T1000 (cell line): Measurements from ENCODE around the gene OR10A5.
"Not testable (repeated sequence)": the region's sequence is repeated elsewhere in the genome, so short reads cannot be mapped to it uniquely, and the experiment has no call there.

Experiments
- DNase-seq: peaks from one replicate; lab custom pipeline; 2025; ENCODE audit warnings: mixed read lengths; lab: John Stamatoyannopoulos, UW

Gene OR10A5, protein sequence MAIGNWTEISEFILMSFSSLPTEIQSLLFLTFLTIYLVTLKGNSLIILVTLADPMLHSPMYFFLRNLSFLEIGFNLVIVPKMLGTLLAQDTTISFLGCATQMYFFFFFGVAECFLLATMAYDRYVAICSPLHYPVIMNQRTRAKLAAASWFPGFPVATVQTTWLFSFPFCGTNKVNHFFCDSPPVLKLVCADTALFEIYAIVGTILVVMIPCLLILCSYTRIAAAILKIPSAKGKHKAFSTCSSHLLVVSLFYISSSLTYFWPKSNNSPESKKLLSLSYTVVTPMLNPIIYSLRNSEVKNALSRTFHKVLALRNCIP

DNA sequence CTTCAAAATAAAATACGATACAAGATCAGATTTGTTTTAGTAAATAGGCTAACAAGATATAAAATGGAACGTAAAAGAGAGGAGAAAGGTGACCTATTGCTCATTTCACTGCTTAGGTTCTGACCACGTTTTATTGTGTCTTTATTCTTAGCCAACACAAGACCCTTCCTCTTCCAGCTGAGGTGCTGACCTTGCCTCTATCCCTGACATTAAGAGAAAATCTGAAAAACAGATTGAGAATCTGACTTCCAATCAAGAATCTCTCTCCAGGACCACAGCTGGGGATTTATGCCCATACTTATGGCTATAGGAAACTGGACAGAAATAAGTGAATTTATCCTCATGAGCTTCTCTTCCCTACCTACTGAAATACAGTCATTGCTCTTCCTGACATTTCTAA is at the start of gene OR10A5:
TSS of gene OR10A5 (plus strand) at position 301 of the 400 bp plus-strand sequence. CDS start at position 301, 0 bp downstream.
- DNase-seq = no peak

DNA sequence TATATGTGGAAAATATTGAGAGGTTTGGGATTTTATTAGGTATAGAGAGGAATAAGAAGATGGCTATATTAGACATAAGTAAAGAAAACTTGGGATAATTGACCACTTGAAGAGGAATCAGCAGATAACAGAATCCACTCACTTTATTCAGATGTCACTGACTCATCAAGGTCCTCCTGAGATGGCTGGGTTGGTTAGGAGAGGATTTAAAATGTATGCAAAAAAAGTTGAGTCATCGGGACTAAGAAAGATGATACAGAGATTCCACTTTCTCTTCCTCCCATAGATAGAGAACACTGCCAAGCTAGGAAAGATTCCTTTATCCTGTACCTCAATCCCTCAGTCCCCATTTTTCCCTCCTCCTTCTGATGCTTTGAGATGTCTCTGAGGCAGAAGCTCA is 46.1 kb upstream of the OR10A5 start, which contains the start of gene OR6A2:
TSS of gene OR6A2 (minus strand) at position 288 of the 400 bp plus-strand sequence. CDS start 3,981 bp downstream, outside the sequence.
- DNase-seq = no peak

DNA sequence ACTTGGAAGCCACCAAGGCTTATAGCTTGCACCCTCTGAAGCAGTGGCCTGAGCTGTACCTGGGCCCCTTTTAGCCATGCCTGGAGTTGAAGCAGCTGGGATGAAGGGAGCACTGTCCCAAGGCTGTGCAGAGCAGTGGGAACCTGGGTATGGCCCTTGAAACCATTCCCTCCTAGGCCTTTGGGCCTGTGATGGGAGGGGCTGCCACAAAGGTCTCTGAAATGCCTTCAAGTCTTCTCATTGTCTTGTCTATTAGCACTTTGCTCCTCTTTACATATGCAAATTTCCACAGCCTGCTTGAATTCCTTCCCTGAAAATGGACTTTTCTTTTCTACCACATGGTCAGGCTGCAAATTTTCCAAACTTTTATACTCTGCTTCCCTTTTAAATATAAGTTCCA is 44.4 kb upstream of the OR10A5 start:
- DNase-seq = not testable (repeated sequence)

DNA sequence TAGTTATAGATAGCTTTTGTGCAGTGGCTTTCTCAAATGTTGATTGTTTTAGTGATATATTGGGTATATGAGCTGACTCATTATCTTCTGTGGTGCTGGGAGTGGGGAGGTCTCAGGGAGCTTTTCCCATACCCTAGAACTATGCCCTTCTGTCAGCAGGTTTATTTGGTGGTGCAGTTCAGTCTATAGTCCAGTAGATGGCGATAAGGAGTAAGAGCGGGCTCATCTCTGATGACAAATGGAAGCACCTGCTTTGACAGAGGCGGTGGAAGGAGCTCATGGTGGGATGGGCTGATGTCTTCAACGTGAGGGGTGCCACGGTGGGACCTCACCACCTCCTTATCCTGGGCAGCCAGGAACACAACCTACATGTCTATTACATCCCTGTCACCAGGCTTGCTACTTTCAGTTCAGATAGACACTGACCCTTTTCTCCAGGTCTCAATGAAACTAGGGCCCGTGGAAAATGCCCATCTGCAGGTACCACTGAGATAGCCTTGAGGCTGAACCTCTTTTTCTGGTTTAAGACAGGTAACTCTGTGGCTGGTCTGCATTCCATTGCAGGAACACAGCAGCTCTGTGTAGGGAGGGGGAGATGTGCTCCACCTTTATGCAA is 33.0 kb upstream of the OR10A5 start:
- no peak for DNase-seq

DNA sequence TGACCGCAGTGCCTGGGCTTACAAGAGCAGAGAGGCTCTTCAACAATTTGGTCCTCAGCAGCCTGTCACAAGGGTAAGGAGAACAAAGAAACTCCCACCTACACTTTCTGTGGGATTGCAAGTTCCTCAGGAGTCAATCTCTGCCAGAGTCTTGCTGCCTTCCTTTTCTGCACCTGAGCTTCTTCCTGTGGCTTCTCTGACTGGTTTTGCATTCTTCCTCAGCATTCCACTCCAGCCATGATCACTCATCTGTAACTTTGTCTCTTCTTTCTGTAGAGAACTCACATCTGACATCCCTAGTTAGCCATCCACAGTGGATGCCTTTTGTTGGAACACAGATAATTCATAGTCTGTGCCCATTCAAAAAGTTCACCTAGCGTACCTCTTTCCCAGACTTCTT is 31.8 kb upstream of the OR10A5 start:
- DNase-seq = no peak

DNA sequence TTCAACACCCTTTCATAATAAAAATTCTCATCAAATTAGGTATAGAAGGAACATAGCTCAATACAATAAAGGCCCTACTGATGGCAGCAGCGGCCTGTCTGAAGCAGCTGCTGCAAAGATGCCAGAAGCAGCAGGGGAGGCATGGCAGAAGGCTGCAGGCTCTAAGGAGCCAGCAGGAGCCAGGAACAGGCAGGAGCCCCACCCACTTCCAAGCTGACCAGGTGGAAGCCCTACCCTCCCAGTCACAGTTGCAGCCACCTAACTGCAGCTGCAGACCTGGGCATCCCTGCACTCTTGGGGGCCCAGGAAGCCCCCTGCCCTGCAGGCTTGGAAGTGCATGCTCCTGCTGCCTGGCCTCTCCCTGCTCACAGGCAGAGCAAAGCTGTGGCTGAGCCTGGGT is 27.8 kb upstream of the OR10A5 start:
- DNase-seq = no peak

DNA sequence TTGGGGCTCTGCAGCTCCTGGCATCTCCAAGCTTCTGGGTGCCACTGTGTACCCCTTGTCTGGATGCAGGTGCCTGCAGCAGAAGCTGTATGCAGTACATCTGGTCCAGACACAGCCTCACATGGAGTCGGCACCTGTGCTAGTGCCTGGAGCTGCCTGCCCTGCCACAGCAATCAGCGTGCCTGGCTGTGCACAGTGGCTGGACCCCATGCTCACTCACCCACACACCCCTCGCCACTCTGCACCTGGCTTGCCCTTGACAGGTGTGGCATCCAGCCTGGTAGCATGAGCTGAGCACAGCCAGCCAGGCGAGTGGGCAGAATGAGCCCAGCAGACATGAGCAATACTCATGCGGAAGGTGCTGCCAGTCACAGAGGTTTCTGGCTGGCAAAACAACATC is 26.5 kb upstream of the OR10A5 start:
- DNase-seq = no peak

DNA sequence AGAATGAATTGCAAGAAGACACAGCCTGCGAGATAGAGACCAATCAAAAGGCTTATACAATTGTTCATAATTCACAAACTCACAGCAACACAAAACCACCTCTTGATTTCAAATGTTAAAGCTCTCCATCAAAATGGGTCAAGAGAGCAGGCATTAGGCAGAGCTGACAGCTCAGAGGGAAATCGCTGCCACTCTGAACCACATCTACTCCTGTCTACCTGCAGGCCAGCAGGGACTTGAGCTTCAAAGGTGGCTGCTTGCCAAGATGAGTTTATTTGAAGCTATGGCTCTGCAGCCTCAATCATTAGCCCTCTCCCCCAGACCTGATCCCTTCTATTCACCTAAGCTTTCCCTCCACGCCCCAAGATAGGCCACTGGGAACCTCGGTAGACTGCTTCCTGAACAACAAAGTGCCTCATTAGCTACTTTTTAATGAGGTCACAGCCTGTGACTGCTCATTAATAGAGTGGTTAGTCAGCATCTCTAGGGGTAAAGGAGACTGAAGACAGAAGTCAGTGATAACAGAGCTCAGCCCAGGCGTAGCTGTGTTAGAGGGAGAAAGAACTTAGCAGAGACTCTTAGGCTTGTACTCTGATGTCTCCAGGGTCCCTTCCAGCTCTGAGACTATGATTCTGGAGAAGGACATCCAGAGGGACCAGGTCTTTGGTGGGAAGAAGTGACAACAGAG is 21.2 kb upstream of the OR10A5 start:
- DNase-seq = no peak

DNA sequence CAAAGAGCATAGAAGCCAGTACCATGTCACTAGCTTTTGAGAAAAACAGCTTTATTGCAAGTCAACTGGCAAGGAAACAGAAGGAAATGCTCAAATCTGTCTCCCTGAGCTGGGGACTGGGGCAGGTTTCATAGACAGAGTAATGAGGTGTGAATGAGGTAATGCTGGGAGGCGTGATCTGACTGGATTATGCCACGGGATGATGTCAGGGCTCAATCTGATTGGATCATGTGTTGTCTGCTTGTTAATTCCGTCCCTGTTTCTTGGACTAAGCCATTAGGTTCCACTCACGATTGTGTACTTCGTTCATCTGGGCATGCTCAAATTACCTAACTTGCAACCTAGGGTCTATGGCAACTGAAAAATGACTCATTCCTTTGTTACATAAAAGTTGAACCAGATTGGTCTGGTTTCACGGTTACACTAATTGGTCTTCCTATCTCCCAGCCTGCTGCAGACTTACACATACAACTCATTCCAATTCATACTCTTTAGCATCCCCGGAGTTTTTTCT is 20.2 kb upstream of the OR10A5 start:
- DNase-seq = no peak

DNA sequence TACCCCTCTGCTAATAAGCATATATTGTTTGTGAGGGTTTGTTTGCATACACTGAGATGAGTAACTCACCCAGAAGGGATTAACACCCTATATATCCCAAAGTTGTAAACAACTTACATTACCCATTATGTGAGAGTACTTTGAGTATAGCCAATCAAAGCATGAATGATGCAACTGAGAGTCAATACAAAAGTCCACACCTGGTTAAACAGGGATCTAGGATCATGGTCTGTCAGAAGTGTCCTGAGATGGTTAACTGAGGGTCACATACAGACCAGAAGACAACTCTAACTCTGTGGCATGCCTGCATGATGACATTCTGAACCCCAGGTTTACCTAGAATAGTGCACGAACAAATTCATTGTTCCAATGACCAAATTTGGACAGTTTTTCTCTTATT is 17.4 kb upstream of the OR10A5 start:
- DNase-seq = no peak

DNA sequence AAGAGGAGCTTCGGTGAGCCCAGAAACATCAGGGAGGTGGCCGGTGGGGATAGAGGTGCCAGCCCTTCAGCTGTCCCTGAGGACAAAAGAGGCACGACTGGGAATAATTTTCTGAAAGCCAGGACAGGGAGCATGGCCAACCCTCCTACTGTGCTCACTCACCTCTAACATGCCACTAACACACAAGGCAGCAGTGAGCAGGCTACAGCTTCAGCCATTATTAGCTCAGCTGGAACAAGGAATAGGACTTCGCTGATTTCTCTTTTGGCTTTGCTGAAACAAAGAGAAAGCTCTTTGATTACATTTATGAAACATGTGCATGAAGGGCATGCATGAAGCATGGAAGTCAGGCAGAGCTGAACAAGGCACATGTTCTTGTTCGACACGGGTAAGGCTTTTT is 12.1 kb upstream of the OR10A5 start:
- DNase-seq = no peak

DNA sequence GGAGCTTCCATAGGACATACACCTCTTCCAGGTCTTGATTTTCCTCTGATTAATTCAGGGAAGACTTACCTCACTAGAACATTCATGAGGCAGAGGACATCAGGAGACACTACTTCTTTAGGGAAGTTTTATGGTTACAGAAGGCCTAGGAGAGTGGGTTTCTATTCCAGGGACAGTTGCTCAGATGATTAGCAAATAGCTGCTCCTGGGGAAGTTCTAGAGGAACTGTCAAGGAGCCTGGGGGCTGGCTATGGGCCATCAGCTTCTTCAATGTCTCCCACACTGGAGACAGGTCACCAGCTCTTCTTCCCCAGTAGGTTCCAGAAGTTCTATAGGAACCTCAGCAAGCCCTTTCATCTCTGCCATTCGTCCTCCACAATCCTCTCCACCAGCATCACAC is 11.5 kb upstream of the OR10A5 start:
- no peak for DNase-seq

DNA sequence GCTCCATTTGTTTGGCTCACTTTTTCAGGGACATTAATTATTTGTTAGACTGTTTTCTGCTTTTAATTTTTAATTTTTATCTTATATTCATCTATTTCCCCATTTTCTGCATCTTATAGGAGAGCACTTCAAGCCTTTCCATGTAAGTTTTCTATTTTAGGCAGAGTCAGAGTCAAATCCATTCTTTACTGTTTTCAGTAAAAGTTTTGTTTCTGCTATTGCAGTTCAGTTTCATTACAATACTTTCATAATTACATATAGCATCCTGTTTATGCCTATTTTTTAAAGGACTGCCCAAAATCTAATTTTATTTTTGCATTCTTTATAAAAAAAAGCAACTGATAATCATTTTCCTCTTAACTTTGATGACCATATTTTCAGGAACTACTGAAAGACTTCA is 3.8 kb upstream of the OR10A5 start:
- no peak for DNase-seq

DNA sequence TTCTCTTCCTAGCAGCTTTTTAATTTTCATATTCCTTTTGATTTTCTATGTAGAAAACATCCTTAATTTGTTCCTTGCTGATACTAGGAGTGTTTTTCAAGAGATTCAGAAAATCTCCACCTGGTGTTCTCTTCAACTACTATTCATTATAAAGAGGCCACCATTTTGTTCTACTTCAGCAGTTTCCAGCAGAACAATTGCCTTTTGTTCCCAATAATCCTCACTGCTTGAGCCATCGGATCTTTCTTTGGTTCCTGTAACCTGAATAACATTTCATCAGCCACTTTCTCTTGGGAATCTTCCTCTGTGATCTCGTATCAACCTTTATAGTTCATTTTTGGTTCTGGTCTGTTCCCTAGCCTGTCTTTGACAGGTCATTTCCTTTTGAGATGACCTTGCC is 1.8 kb upstream of the OR10A5 start:
- no peak for DNase-seq

DNA sequence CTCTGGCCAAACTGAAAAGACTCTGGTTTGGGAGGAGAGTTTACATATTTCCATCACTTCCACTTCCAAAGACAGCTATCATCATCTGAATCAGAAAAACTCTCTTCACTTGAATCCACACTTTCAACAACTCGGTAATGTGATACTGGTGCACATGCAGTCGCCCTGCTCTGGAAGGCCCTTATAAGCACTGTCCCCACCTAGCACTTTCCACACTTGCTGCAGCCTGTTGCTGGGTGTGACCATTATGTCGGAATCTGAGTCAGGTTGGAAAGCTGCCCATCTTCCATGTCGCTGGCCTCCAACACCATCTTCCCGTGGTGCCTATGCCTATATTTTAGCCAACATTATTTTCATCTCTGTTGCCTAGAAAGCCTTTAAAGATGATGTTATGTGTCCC is 1.1 kb upstream of the OR10A5 start:
- DNase-seq = no peak

DNA sequence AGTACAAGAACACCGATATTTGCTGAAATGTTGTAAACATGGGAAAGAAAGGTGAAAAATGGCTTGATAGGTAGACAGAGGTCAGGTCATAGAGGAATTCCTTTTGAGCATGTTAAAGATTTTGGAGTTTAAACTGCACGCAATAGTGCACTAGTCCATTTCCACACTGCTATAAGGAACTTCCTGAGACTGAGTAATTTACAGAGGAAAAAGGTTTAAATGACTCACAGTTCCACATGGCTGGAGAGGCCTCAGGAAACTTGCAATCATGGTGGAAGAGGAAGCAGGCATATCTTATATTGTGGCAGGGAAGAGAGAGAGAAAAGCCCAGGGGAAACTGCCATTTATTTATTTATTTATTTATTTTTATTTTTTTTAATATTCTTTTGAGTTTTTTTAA is 5.0 kb downstream of the OR10A5 start:
- no peak for DNase-seq

DNA sequence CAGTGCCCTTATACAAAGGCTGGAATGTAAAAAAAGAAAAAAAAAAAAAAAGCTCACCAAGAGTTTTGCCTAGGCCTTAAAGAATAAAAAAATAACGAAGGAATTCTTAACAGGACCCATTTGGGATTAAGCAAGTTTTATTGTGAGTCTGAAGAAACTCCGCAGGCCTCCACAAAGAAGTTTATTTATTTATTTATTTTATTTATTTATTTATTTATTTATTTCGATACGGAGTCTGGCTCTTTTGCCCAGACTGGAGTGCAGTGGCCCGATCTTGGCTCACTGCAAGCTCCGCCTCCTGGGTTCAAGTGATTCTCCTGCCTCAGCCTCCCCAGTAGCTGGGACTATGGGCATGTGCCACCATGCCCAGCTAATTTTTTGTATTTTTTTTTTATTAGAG is 9.3 kb downstream of the OR10A5 start:
- DNase-seq = not testable (repeated sequence)

DNA sequence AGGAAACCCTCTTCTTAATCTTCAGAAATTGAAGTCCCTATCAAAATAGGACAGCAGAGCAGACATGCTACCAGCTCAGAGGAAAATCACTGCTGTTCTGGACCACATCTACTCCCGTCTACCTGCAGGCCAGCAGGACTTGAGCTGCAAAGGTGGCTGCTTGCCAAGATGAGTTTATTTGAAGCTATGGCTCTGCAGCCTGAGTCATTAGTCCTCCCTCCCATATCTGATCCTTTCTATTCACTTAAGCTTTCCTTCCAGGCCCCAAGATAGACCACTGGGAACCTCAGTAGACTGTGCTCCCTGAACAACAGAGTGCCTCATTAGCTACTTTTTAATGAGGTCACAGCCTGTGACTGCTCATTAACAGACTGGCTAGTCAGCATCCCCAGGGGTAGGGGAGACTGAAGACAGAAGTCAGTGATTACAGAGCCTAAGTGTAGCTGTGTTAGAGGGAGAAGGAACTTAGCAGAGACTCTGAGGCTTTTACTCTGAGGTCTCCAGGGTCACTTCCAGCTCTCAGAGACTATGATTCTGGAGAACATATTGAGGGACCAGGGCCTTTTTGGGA is 10.6 kb downstream of the OR10A5 start:
- no peak for DNase-seq

DNA sequence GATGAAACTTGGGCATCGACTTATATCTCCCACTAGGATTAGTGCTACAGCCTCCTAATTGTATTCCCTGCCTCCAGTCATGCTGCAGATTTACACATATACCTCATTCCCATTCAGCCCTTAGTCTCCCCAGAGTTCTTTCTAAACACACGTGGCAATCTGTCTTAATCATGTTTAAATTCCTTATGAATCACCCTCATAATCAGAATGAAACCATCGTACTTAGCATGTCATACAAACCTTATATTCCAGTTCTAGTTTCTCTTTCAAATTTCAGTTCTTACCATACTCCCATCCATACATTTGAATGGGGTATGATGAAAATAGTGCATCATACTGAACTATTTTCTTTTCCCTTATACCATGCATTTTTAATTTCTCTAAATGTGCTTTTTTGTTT is 11.4 kb downstream of the OR10A5 start:
- DNase-seq = no peak

DNA sequence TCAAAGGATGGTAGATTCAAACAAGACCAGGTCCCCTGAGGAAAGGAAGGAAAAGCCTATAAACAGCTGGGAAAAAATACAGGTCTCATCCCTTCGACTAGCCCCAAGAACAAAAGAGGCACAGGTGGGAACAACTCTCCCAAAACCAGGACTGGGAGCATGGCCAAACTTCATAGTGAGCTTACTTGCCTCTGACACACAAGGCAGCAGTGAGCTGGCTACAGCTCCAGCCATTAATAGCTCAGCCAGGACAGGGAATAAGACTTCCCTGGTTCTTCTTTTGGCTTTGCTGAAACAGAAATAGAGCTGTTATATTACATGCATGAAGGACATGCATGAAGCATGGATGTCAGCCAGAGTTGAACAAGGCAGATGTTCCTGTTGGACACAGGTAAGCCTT is 17.5 kb downstream of the OR10A5 start, which contains the start of gene OR10A2:
TSS of gene OR10A2 (plus strand) at position 97 of the 400 bp plus-strand sequence. CDS start 6,698 bp downstream, outside the sequence.
- no peak for DNase-seq

DNA sequence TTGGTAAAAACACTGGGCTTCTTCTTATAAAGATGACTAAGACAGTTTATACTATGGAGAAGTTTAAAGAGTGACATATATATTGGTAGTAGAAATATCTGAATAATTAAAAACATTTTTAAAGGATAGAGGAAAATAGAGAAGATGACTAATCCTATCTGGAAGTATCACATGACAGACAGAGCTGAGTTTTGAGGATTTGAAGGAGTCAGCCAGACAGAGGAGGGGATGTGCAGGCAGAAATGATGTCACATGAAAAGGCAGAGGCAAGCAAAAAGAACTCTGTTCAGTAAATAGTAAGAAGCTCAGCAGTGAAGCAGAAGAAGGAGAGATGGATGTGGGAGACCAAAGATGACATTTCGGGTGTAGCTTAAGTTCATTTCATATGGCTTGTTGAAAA is 19.0 kb downstream of the OR10A5 start:
- DNase-seq = no peak

DNA sequence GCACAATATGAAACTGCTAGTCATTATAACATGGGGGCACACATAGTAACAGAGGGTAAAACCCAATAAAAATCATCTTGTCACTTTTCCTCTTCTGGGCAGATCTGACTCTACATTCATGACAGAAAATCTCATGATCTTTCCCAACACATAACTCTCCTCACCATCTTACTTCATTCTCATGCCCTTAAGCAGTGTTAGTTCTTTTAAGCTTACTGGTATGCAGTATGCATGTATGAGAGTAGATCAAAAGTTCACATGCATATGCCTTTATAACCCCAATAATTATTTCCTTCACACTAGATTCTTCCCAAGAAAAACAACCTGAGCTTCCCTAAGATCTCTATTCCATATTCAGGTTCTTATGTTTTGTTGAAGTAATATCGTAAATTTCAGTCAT is 25.8 kb downstream of the OR10A5 start:
- DNase-seq = no peak
